Measurements from ENCODE around the gene HPS4. TPM values are rescaled to one million over a fixed set of nuclear protein-coding genes. Genes with fewer than 3 reads are reported as not detected.

HPS4 gene
- total RNA-seq, 1 donor from 2014 or later: 37.1 TPM

GRCh38 chr22:26431261-26431995, 52.2 kb downstream of the HPS4 start:
- peaks cover 27% of the 10 kb centered on the region for H3K4me1 Mint-ChIP-seq (ENCODE audit: unreplicated experiment)
- no peak for TF ChIP-seq CTCF (IDR thresholded peaks at IDR 0.05)
- H3K36me3 Mint-ChIP-seq (ENCODE audit: unreplicated experiment): peaks cover 5% of the 10 kb centered on the region
- peak overlapping the region; percentile 67 for H3K4me3 Mint-ChIP-seq (ENCODE audit: unreplicated experiment)
- H3K27ac Mint-ChIP-seq (ENCODE audit: unreplicated experiment): peak overlapping the region; percentile 45
- no peaks in the 10 kb centered on the region for H3K9me3 Mint-ChIP-seq (ENCODE audit: unreplicated experiment)
- H3K27me3 Mint-ChIP-seq (ENCODE audit: unreplicated experiment): peaks cover 7% of the 10 kb centered on the region
- no peak for DNase-seq (ENCODE audit: extremely low spot score, unreplicated experiment)

GRCh38 chr22:26430600-26430999, 53.0 kb downstream of the HPS4 start:
- H3K36me3 Mint-ChIP-seq (ENCODE audit: unreplicated experiment): peaks cover 5% of the 10 kb centered on the region
- TF ChIP-seq CTCF (IDR thresholded peaks at IDR 0.05): no peak
- H3K4me3 Mint-ChIP-seq (ENCODE audit: unreplicated experiment): peak overlapping the region; percentile 67
- DNase-seq (ENCODE audit: extremely low spot score, unreplicated experiment): no peak
- peaks cover 14% of the 10 kb centered on the region for H3K27me3 Mint-ChIP-seq (ENCODE audit: unreplicated experiment)
- peaks cover 27% of the 10 kb centered on the region for H3K4me1 Mint-ChIP-seq (ENCODE audit: unreplicated experiment)
- H3K27ac Mint-ChIP-seq (ENCODE audit: unreplicated experiment): peak overlapping the region; percentile 45
- no peaks in the 10 kb centered on the region for H3K9me3 Mint-ChIP-seq (ENCODE audit: unreplicated experiment)

GRCh38 chr22:26429458-26430286, 53.9 kb downstream of the HPS4 start:
- DNase-seq (ENCODE audit: extremely low spot score, unreplicated experiment): no peak
- Mint-ChIP-seq H3K36me3 (ENCODE audit: unreplicated experiment) (peaks cover 3% of the 10 kb centered on the region), H3K9me3 (ENCODE audit: unreplicated experiment) (no peaks in the 10 kb centered on the region), H3K4me3 (ENCODE audit: unreplicated experiment) (peak overlapping the region; percentile 67), H3K4me1 (ENCODE audit: unreplicated experiment) (peaks cover 27% of the 10 kb centered on the region), H3K27ac (ENCODE audit: unreplicated experiment) (peak overlapping the region; percentile 52), H3K27me3 (ENCODE audit: unreplicated experiment) (peaks cover 23% of the 10 kb centered on the region)
- no peak for TF ChIP-seq CTCF (IDR thresholded peaks at IDR 0.05)

GRCh38 chr22:26428515-26429457, 54.8 kb downstream of the HPS4 start, which contains the start of gene ASPHD2:
ASPHD2 (plus strand) TSS chr22:26429260; CDS start chr22:26433616, 4,356 bp downstream.
- Mint-ChIP-seq H3K4me1 (ENCODE audit: unreplicated experiment) (peaks cover 27% of the 10 kb centered on the region), H3K36me3 (ENCODE audit: unreplicated experiment) (no peaks in the 10 kb centered on the region), H3K27ac (ENCODE audit: unreplicated experiment) (peak within 1 kb of the TSS; percentile 98), H3K9me3 (ENCODE audit: unreplicated experiment) (no peaks in the 10 kb centered on the region), H3K4me3 (ENCODE audit: unreplicated experiment) (peak within 1 kb of the TSS; percentile 100), H3K27me3 (ENCODE audit: unreplicated experiment) (peaks cover 27% of the 10 kb centered on the region)
- no peak for DNase-seq (ENCODE audit: extremely low spot score, unreplicated experiment)
- TF ChIP-seq CTCF (IDR thresholded peaks at IDR 0.05): no peak
